ENCODE measurements around the gene RNASEH2A. TPM values are rescaled to one million over a fixed set of nuclear protein-coding genes. Genes with fewer than 3 reads are reported as not detected.
"Not testable (repeated sequence)": the region's sequence is repeated elsewhere in the genome, so short reads cannot be mapped to it uniquely, and the experiment has no call there.

RNASEH2A gene
- total RNA-seq, 1 donor from 2014 or later, result 2.7 TPM

DNA sequence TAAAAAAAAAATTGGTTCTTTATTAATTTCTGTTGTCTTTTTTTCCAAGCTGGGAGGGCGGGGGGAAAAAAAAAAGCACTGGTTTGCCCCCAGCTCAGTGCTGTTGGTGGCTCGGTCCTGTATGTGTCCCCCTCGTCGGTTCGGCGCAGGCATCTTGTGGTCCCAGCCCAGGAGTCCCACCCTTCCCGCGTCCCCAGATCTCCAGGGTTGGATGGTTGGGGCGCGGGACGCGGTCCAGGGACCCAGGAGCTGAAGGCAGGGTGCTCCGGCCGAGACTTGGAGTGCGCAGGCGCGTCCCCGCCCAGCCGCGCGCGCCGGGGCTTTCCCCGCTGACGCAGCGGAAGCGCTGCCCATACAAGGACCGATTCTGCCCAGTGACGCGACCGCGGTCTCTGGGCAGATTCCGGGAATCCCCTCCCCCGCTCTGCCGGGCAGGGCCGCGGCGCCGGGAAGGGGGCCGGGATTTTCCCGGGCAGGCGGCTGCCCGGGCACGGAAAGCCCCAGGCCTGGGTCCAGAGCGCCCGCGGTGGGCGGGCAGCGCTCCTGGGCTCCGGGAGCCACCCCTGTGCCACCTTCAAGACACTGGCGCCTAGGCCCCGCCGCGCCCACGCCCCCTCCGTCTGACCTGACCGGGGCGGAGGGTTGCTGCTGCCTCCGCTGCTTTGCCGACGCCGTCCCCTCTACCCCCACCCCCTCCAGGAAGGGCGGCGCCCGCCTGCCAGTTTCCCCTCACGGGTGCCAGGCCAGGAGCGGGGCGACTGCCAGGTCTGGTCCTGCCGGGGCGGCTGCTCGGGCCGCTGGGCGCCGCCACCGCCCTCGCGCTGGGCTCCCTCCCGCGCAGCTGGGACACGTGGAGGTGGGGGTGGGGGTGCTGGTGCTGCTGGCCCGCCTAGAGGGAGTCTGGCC is 12.8 kb upstream of the RNASEH2A start:
- peak; percentile 99 for DNase-seq (ENCODE audit: low spot score)

DNA sequence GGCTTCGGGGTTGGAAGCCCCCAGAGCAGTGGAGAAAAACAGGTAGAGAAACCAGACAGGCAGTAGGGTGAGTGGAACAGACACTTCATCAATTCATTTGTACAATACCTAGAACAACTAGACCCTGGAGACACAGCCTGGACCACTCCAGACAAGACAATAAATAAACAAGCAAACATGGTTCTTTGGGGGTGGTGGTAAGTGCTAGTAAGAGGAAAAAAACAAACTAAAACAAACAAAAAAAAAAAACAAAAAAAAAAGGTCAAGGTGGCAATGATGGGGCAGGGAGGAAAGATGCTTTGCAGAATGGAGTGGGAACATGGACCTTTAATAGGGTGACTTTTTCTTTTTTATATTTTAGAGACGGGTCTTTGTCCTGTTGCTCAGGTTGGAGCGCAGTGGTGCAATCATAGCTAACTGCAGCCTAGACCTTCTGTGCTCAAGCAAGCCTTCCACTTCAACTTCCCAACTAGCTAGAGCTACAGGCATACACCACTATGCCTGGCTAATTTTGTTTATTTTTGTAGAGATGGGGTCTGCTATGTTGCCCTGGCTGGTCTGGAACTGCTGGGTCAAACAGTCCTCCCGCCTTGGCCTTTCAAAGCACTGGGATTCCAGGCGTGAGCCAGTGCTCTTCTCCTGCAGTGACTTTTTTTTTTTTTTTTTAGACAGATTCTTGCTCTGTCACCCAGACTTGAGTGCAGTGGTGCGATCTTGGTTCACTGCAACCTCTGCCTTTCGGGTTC is 12.0 kb upstream of the RNASEH2A start:
- no peak for DNase-seq (ENCODE audit: low spot score)

DNA sequence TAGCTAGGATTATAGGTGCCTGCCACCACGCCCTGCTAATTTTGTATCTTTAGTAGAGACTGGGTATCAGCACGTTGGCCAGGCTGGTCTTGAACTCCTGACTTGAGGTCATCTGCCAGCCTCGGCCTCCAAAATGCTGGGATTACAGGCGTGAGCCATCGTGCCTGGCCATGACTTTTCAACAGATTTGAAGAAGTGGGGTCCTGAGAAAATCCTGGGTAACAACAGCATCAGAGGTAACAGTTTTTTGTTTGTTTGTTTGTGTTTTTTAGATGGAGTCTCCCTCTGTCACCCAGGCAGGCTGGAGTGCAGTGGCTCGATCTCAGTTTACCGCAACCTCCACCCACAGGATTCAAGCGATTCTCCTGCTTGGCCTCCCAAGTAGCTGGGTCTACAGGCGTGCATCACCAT is 11.4 kb upstream of the RNASEH2A start:
- no peak for DNase-seq (ENCODE audit: low spot score)

DNA sequence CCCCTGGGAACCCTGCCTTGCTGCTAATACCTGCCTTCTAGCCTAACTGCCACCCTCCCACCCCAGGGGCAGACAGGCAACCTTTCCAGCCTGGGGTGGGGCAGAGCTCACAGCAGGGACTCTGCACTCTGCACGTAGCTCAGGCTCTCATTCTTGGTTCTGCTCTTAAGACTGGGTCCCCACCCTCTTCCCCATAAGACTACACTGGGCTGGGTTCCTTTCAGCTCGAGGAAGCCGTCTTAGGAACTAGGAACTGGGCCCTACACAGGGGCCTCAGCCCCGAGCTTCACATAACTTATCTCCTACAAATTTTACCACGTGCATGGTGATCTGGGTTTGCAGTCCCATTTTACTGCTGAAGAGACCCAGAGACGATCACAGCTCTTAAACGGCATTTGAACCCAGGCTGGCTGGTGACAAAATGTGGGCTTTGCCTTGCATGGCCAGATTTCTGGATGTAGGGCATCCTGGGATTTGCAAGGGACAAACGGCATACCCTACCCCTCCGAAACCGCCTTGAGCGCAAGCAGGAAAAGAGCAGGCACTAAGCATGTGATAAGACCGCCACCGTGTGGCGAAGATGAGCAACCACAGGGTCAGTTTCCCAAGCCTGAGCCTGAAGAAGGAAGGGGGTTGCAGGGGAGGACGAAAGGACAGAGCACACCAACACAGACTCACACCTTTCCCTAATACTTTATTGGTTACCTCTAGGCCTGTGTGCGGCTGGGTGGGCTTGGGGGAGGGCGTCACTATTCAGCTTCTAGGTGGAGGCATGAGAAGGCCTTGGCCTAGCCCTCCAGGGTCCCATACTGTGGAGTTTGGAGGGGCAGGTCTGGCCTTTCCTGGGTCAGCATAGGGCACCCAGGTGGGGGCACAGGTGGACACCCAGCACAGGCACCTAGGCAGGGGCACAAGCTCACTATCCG is 10.0 kb upstream of the RNASEH2A start:
- DNase-seq (ENCODE audit: low spot score), result no peak

DNA sequence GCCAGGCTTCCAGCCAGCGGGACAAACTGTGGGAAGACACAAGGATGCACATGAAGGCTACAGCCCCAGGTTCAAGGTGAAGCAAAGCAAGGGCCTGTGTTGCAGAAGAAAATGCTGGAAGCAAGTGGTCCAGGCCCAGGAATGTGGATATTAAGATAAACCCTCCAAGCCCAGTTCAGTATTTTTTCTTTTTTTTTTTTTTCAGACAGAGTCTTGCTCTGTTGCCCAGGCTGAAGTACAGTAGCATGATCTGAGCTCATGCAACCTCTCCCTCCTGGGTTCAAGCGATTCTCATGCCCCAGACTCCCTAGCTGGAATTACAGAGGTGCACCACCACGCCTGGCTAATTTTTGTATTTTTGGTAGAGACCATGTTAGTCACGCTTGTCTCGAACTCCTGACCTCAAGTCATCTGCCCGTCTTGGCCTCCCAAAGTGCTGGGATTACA is 9.2 kb upstream of the RNASEH2A start:
- DNase-seq (ENCODE audit: low spot score), result no peak

DNA sequence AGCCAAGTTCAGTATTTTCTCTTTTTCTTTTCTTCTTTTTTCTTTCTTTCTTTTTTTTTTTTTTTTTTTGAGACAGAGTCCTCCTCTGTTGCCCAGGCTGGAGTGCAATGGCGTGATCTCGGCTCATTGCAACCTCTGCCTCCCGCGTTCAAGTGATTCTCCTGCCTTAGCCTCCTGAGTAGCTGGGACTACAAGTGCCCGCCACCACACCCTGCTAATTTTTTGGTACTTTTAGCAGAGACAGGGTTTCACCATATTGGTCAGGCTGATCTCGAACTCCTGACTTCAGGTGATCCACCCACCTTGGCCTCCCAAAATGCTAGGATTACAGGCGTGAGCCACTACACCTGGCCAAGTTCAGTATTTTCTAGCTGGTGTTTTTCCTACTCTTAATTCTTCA is 8.8 kb upstream of the RNASEH2A start:
- DNase-seq (ENCODE audit: low spot score), result not testable (repeated sequence)

DNA sequence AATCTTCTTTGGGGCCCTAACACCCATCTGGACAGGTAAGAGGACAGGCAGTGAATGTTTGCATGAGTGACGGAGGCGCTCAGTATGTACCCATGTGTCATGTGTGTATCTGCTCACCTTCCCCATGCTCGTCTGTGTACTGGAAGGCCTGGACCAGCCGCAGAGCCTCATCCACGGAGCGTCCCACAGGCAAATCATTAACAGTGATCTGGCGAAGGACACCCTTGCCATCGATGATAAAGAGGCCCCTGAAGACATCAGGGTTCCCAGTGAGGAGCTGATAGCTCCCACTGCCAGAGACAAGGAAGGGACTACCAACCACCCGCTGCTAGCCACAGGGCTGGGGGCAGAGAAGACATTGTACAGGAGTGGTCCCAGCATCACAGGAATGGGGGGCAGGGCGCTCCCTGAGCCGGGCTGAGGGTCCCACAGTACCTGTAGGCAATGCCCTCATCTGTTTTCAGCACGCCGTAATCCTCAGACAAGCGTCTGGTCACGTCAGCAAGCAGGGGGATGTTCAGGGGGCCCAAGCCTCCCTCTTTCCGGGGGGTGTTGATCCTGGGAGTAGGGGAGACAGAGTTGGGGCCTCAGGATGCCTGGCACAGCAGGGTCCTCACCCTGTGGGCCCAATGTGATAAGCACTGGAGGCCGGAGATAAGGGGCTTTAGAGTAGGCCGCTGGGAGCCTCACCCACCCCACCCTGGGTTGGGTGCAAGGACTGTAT is 6.5 kb upstream of the RNASEH2A start:
- DNase-seq (ENCODE audit: low spot score), result no peak

DNA sequence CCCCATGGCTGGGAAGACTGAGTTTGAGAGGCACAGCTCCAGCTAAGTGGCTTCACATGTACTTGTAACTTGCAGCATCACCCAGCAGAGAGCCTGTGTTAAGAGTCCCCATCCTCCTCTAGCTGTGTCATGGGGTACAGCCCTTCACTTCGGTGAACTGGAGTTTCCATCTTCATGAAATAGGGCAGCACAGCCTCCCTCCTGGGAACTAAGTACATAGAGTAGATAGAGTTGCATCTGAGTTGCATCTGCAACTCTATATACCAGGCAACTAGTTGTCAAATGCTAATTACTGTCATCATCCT is 6.0 kb upstream of the RNASEH2A start:
- DNase-seq (ENCODE audit: low spot score), result no peak

DNA sequence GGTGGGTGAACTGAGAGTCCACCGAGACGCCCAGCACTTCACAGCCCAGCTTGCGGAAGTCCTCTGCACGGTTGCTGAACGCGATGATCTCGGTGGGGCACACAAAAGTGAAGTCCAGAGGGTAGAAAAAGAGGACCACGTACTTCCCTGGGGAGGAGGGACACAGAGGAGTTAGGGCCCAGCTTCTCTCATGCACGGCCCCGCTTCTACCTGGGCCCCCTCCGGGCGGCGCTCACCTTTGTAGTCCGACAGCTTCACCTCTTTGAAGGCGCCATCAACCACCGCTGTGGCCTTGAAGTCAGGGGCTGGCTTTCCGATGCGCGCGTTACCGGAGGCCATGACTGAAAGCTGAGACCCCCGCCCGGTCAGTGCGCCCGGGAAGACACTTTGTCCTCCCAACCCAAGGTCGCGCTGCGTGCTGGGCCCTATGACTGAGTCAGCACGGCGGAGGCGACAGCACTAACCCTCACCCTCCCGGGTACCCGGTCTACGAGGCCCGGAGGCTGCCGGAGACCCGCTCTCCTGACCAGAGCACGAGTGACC is 5.4 kb upstream of the RNASEH2A start:
- DNase-seq (ENCODE audit: low spot score), result no peak

DNA sequence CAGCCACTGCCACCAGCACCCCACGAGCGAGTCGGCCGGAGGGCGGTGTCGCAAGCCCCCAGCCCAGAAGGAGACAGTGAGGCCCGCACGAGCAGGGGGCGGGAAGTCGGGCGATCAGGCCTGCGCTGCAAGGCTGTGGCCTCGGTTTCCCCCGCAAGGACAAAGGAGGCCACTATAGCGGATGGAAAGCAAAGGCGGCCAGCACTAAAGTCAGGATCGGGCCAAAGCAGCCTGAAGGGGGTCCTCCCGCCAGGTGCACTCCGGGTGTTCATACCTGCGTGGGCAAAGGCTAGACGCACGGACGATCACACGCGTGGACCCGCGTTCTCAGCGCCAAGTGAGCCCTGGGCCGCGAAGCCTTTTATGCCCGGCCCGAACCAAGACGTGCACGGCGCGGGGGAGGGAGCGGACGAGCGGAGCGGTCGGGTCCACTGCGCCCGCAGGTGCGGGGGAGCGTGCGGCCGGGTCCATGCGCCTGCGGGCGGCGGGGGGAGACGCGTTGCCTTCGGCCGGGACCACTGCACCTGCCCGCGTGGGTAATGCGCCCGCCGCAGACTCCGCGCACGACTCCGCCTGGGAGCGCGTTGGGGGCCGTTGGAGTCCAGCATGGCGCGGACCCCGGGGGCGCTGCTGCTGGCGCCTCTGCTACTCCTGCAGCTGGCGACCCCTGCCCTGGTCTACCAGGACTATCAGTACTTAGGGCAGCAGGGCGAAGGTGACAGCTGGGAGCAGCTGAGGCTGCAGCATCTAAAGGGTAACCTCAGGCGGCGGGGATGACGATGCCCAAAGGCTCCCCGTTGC is 4.7 kb upstream of the RNASEH2A start, which contains the start of the genes PRDX2 and THSD8:
Gene PRDX2 (minus strand): TSS at position 335 of the 801 bp plus-strand sequence. CDS start 539 bp downstream, outside the sequence.
Gene THSD8 (plus strand): TSS at position 604 of the 801 bp plus-strand sequence. CDS start 3 bp downstream, at position 607.
- peak; percentile 94 for DNase-seq (ENCODE audit: low spot score)

DNA sequence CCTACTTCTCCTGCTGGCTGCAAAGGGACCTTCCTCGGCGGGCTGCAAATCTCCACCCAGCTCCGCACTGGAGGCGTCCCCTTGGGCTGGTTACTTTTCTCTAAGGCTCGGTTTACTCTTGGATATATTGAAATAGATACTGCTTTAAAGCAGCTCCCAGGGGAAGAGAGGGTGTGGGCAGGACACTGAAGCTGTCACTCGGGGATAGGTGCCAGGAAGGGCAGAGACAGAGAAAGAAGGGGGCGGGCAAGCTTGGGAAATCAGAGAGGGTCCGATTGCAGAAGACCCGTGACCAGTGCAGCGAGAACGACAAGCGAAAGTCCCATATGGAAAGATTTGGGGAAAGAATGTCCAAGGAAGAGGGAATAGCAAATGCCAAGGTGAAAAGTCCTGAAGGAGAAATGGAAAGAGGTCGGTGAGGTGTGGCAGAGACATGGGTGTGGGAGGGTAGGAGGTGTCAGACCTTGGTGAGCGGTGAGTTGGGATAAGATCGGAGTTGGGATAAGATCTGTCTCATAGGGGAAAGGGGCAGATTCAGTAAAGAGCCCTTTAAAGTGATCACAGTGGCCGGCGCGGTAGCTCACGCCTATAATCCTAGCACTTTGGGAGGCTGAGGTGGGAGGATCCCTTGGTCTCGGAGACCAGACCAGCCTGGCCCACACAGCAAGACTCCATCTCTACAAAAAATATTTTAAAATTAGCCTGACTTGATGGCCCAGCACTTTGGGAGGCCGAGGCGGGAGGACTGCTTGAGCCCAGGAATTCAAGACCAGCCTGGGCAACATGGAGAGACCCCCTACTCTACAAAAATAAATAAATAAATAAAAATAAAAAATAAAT is 3.9 kb upstream of the RNASEH2A start:
- DNase-seq (ENCODE audit: low spot score), result no peak

DNA sequence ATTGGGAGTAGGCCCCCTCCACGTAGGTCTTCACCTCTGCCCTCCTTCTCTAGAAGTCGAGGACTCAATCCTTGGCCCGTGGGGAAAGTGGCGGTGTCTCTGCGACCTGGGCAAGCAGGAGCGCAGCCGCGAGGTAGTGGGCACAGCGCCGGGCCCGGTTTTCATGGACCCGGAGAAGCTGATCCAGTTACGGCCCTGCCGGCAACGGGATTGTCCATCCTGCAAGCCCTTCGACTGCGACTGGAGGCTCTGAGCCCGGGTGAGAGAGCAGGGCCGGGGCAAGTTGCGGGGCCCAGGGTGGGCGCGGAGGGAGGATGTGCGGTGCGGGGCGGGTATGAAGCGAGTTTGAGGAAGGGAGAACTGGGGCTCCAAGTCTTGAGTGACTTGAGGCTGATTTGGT is 2.3 kb upstream of the RNASEH2A start:
- no peak for DNase-seq (ENCODE audit: low spot score)

DNA sequence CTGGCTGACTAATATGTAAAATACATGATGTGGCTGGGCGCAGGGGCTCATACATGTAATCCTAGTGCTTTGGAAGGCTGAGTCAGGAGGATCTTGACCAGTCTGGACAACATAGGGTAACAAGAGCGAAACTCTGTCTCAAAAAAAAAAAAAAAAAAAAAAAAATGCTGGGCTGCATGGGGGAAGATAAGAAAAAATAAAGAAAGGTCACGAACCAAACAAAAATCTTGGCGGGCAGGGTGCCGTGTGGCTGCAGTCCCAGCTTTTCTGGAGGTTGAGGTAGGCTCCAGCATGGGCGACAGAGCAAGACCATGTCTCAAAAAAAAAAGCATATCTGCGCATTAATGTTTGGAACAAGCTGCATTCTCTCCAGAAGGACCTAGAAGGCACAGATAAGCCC is 8.7 kb downstream of the RNASEH2A start:
- no peak for DNase-seq (ENCODE audit: low spot score)

DNA sequence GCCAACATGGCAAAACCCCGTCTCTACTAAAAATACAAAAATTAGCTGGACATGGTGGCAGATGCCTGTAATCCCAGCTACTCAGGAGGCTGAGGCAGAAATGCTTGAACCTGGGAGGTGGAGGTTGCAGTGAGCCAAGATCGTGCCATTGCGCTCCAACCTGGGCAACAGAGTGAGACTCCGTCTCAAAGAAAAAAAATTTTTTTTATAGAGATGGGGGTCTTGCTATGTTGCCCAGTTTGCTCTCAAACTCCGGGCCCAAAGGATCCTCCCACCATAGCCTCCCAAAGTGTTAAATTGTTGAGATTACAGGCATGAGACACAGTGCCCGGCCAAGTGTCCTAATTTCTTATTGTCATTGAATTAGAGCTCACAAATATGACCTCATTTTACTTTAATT is 10.8 kb downstream of the RNASEH2A start:
- not testable (repeated sequence) for DNase-seq (ENCODE audit: low spot score)

DNA sequence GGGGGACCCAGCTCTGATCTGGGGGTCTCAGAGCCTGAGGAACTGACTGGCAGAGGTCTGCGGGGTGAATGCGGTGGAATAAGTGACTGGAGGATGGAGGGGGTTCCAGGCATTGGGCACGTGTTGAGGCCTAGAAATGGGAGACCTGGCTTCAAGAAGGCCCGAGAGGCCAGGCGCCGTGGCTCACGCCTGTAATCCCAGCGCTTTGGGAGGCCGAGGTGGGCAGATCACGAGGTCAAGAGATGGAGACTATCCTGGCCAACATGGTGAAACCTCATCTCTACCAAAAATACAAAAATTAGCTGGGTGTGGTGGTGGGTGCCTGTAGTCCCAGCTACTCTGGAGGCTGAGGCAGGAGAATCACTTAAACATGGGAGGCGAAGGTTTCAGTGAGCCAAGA is 11.4 kb downstream of the RNASEH2A start:
- not testable (repeated sequence) for DNase-seq (ENCODE audit: low spot score)

DNA sequence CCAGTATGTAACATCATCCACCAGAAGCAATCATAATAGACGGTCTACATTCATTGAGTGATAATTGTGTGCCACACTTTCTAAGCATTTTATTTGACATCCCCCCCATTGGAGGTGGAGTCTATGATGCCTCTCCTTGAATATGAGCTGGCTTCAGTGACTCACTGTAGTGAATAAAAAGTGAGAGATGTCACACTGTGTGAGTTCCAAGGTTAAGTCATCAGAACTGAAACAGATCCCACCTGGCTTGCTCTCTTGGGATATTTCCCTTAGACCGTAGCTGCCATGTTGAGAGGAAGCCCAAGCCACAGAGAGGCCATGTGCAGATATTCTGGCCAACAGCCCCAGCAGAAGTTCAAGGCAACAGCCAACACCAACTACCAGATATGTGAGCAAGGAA is 15.4 kb downstream of the RNASEH2A start:
- no peak for DNase-seq (ENCODE audit: low spot score)

DNA sequence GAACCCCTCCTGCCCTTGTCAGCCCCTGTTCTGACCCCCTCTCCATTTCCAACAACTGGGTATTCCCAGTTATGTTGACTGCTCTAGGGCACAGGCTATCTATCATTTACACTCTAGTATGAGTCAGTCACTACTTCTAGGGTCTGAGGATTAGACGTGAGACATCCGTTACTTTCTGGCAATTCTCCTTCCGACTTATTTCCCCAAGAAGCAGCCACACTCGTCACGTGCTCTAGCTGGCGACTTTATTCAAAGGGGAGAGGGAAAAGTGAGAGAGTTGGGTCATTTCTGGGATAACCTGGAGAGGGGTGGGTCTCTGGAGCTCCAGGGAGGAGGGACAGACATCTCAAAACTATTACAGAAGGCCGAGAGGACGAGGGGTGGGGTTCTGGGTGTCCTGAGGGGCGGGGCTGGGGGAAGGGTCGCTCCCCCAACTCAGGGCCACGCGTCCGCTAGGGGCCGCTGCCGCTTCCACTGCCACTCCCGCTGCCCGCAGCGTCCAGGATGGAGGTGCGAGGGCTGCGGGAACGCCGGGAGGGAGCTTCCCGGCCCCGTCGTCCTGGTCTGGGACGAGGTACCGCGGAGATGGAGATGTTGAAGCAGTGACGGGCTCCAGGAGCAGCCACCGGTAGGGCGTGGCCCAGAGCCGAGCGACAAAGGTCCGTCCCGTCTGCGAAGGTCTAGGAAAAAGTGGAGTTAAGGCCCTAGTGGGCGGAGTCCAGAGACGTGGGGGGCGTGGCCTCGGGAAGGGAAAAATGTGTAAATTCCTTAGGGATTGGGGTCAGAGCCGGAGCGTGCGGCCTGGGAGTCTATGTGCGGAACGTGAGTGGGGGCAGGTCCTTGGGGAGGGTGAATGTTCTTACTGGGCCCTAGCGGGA is 19.1 kb downstream of the RNASEH2A start:
- DNase-seq (ENCODE audit: low spot score), result no peak

Data from mesenteric fat pad (tissue), 1 donor.